Nephron (organoid): Measurements from ENCODE around the gene HSD17B8.

Experiments
- H3K27ac Mint-ChIP-seq, 3 experiments: 2 replicates each; pipeline ENCODE4 v1.8.0; 2020; ENCODE audit warnings: mixed read lengths in 3 of 3, mild to moderate bottlenecking in 2 of 3, moderate library complexity in 1 of 3
- H3K27me3 Mint-ChIP-seq: 2 replicates; pipeline ENCODE4 v1.8.0; 2021; ENCODE audit warnings: low read depth, mild to moderate bottlenecking, moderate library complexity, mixed read lengths
- H3K36me3 Mint-ChIP-seq: 2 replicates; pipeline ENCODE4 v1.8.0; 2020; ENCODE audit warnings: low read depth, mixed read lengths
- H3K4me1 Mint-ChIP-seq: 2 replicates; pipeline ENCODE4 v1.8.0; 2020; ENCODE audit warnings: mixed read lengths
- H3K4me3 Mint-ChIP-seq, 3 experiments: 2 replicates each; pipeline ENCODE4 v1.8.0; 2020; ENCODE audit warnings: mild to moderate bottlenecking in 3 of 3, mixed read lengths in 3 of 3, moderate library complexity in 2 of 3
- H3K9me3 Mint-ChIP-seq: 2 replicates; pipeline ENCODE4 v1.8.0; 2020; ENCODE audit warnings: mixed read lengths
- CTCF ChIP-seq, 3 experiments: fragments of 200-600 bp; sonication (generic); IDR thresholded peaks; one replicate each; pipeline ENCODE4 v1.5.0; 2021; ENCODE audit warnings: antibody characterized with exemption in 3 of 3; ENCODE audit not compliant: unreplicated experiment in 3 of 3

Gene HSD17B8

GRCh38 chr6:33241968-33242367 lies 37.5 kb downstream of the HSD17B8 start:
- Mint-ChIP-seq H3K4me3 (no peak overlapping the region), H3K27me3 (peaks cover 40% of the 10 kb centered on the region), H3K36me3 (no peaks in the 10 kb centered on the region), H3K4me1 (no peaks in the 10 kb centered on the region), H3K27ac (no peak overlapping the region), H3K9me3 (no peaks in the 10 kb centered on the region)
- TF ChIP-seq CTCF (IDR thresholded peaks at IDR 0.05; ENCODE audit: unreplicated experiment in 3 of 3), result no peak

- Mint-ChIP-seq H3K27me3 (peaks cover 40% of the 10 kb centered on the region), H3K4me3 (no peak overlapping the region), H3K9me3 (no peaks in the 10 kb centered on the region), H3K36me3 (no peaks in the 10 kb centered on the region), H3K27ac (no peak overlapping the region), H3K4me1 (peaks cover under 1% of the 10 kb centered on the region)
- no peak for TF ChIP-seq CTCF (IDR thresholded peaks at IDR 0.05; ENCODE audit: unreplicated experiment in 3 of 3)
Observed at GRCh38 chr6:33243476-33243875, 39.0 kb downstream of the HSD17B8 start.

- Mint-ChIP-seq H3K4me3 (peak overlapping the region; percentile 88 to 94 (median 91)), H3K27me3 (peaks cover 20% of the 10 kb centered on the region), H3K9me3 (no peaks in the 10 kb centered on the region), H3K36me3 (peaks cover 25% of the 10 kb centered on the region), H3K4me1 (peaks cover 24% of the 10 kb centered on the region), H3K27ac (peak overlapping the region in 2 of 3 experiments; percentile 78 to 92)
- TF ChIP-seq CTCF (IDR thresholded peaks at IDR 0.05; ENCODE audit: unreplicated experiment in 3 of 3), result peak; percentile 94 to 99 (median 97)
Observed at GRCh38 chr6:33247977-33248642, 43.7 kb downstream of the HSD17B8 start.

- H3K4me3 Mint-ChIP-seq, result peak overlapping the region; percentile 88 to 94 (median 91)
- TF ChIP-seq CTCF (IDR thresholded peaks at IDR 0.05; ENCODE audit: unreplicated experiment in 3 of 3), result peak in 1 of 3 experiments; percentile 13
- peaks cover 25% of the 10 kb centered on the region for H3K36me3 Mint-ChIP-seq
- H3K27me3 Mint-ChIP-seq, result peaks cover 17% of the 10 kb centered on the region
- H3K27ac Mint-ChIP-seq, result peak overlapping the region in 2 of 3 experiments; percentile 78 to 92
- H3K9me3 Mint-ChIP-seq, result no peaks in the 10 kb centered on the region
- H3K4me1 Mint-ChIP-seq, result peaks cover 24% of the 10 kb centered on the region
Observed at GRCh38 chr6:33248643-33248931, 44.1 kb downstream of the HSD17B8 start.

- no peaks in the 10 kb centered on the region for H3K9me3 Mint-ChIP-seq
- H3K27ac Mint-ChIP-seq, result peak overlapping the region in 2 of 3 experiments; percentile 78 to 92
- peaks cover 12% of the 10 kb centered on the region for H3K27me3 Mint-ChIP-seq
- peak overlapping the region; percentile 88 to 94 (median 91) for H3K4me3 Mint-ChIP-seq
- peaks cover 24% of the 10 kb centered on the region for H3K4me1 Mint-ChIP-seq
- no peak for TF ChIP-seq CTCF (IDR thresholded peaks at IDR 0.05; ENCODE audit: unreplicated experiment in 3 of 3)
- peaks cover 25% of the 10 kb centered on the region for H3K36me3 Mint-ChIP-seq
Observed at GRCh38 chr6:33248932-33249731, 44.7 kb downstream of the HSD17B8 start.
